GM12878 (cell line): Measurements from ENCODE around the gene LHFPL5. TPM values are rescaled to one million over a fixed set of nuclear protein-coding genes. Genes with fewer than 3 reads are reported as not detected.
A peak's percentile ranks its signal among the peaks of the same experiment; 100 is the strongest.

Source experiments
- ATAC-seq: fragments of 200-7000 bp; cut with Tn5 transposase; 3 replicates; pipeline ENCODE4 v1.9.1; 2020; ENCODE audit warnings: mild to moderate bottlenecking, moderate library complexity
- BruUV-seq: library from RNA; stranded (reverse); fragments of 400-500 nt; replicated peaks from 2 replicates; lab custom pipeline; 2021; lab: Mats Ljungman, UMichigan
- CTCF ChIA-PET: fragments of 300-600 bp; sonication (Branson Sonifier 250); formaldehyde crosslinking; extraction: SDS; loops from one replicate; lab custom pipeline; 2021; ENCODE audit warnings: inconsistent platforms; lab: Yijun Ruan, JAX
- POLR2A ChIA-PET: fragments of 350-600 bp; formaldehyde crosslinking; extraction: SDS; loops from one replicate; lab custom pipeline; 2021; ENCODE audit warnings: inconsistent platforms; lab: Charles Lee
- RAD21 ChIA-PET: fragments of 300-600 bp; sonication (Branson Sonifier 250); formaldehyde crosslinking; loops from one replicate; lab custom pipeline; 2023; ENCODE audit warnings: antibody characterized with exemption; ENCODE audit not compliant: unreplicated experiment; lab: Charles Lee
- SMC1A ChIA-PET: fragments of 300-600 bp; sonication (Branson Sonifier 250); formaldehyde crosslinking; loops from one replicate; lab custom pipeline; 2023; ENCODE audit not compliant: unreplicated experiment, uncharacterized antibody; lab: Charles Lee
- DNase-seq: peaks from one replicate; pipeline ENCODE4 v3.0.0-alpha.2; 2011; ENCODE audit warnings: low read depth, low spot score
- FAIRE-seq: peaks from 3 replicates; lab custom pipeline; 2011; peaks lifted over from hg19 to GRCh38; lab: Jason Lieb, UNC
- H2AFZ ChIP-seq: 2 replicates; pipeline ENCODE4 v1.6.0; 2011; ENCODE audit warnings: low read depth, low read length, control low read depth; ENCODE audit not compliant: control insufficient read depth
- H3K27ac ChIP-seq: 2 replicates; pipeline ENCODE4 v1.5.1; 2011; ENCODE audit warnings: control low read depth; ENCODE audit not compliant: control insufficient read depth, insufficient read depth
- H3K27me3 ChIP-seq, 2 experiments: replicated peaks in 1 of 2; 2 replicates each; pipeline versions ENCODE4 v1.6.0 to v1.6.1; 2011; ENCODE audit warnings: low read length in 1 of 2; ENCODE audit not compliant: control insufficient read depth in 2 of 2, insufficient read depth in 2 of 2
- H3K36me3 ChIP-seq, 2 experiments: 2 replicates each; pipeline ENCODE4 v1.5.1; 2011; ENCODE audit warnings: low read length in 1 of 2; ENCODE audit not compliant: control insufficient read depth in 2 of 2, insufficient read depth in 2 of 2
- H3K4me1 ChIP-seq: 2 replicates; pipeline ENCODE4 v1.6.1; 2011; ENCODE audit warnings: mild to moderate bottlenecking, low read length, moderate library complexity, mixed read lengths; ENCODE audit not compliant: control insufficient read depth, insufficient read depth
- H3K4me2 ChIP-seq: 2 replicates; pipeline ENCODE4 v1.6.0; 2011; ENCODE audit warnings: control low read depth; ENCODE audit not compliant: control insufficient read depth, insufficient read depth
- H3K4me3 ChIP-seq: fragments of 200-600 bp; sonication (generic); 2 replicates; pipeline ENCODE4 v1.5.1; 2016
- H3K79me2 ChIP-seq: 2 replicates; pipeline ENCODE4 v1.6.0; 2011; ENCODE audit warnings: low read length; ENCODE audit not compliant: control insufficient read depth, insufficient read depth
- H3K9ac ChIP-seq: 2 replicates; pipeline ENCODE4 v1.8.0; 2011; ENCODE audit warnings: low read length, control low read depth, mixed read lengths; ENCODE audit not compliant: control insufficient read depth, insufficient read depth
- H3K9me3 ChIP-seq: replicated peaks from 3 replicates; pipeline ENCODE4 v1.5.1; 2011; ENCODE audit warnings: mild to moderate bottlenecking, low read length; ENCODE audit not compliant: control insufficient read depth, insufficient read depth
- H4K20me1 ChIP-seq: 2 replicates; pipeline ENCODE4 v1.6.0; 2011; ENCODE audit not compliant: control insufficient read depth, insufficient read depth
- BCL3 ChIP-seq: IDR thresholded peaks from 2 replicates; pipeline ENCODE4 v1.6.1; 2011; ENCODE audit warnings: borderline replicate concordance, low read depth, mild to moderate bottlenecking, moderate library complexity, low read length; ENCODE audit not compliant: insufficient read depth, poor library complexity, severe bottlenecking
- BHLHE40 ChIP-seq, 2 experiments: fragments of 450-650 bp in 1 of 2; IDR thresholded peaks; 2 replicates each; pipeline ENCODE4 v1.6.1; 2011 to 2017; ENCODE audit warnings: low read depth in 2 of 2, borderline replicate concordance in 1 of 2, improper control_type of control experiment in 1 of 2, low read length in 1 of 2, mild to moderate bottlenecking in 1 of 2
- BRCA1 ChIP-seq: IDR thresholded peaks from 2 replicates; pipeline ENCODE4 v1.6.1; 2011; ENCODE audit warnings: low read depth, low read length, improper control_type of control experiment
- EGR1 ChIP-seq, 2 experiments: IDR thresholded peaks; 1 replicate in 1 of 2; 2 replicates in 1 of 2; pipeline ENCODE4 v1.6.1; 2011 to 2012; ENCODE audit warnings: low read depth in 2 of 2, low read length in 2 of 2, borderline replicate concordance in 1 of 2, mild to moderate bottlenecking in 1 of 2, moderate library complexity in 1 of 2
- HCFC1 ChIP-seq: fragments of 150-350 bp; IDR thresholded peaks from 2 replicates; pipeline ENCODE4 v1.6.1; 2014; ENCODE audit warnings: low read length
- HDAC6 ChIP-seq: fragments of 200-600 bp; sonication (generic); IDR thresholded peaks from one replicate; pipeline ENCODE4 v1.8.0; 2017; ENCODE audit warnings: antibody characterized with exemption; ENCODE audit not compliant: unreplicated experiment
- NR2C2 ChIP-seq: IDR thresholded peaks from 2 replicates; pipeline ENCODE4 v1.6.1; 2011; ENCODE audit warnings: borderline replicate concordance, low read depth; ENCODE audit not compliant: control insufficient read depth, insufficient read length
- RUNX3 ChIP-seq: IDR thresholded peaks from 2 replicates; pipeline ENCODE4 v1.6.1; 2012; ENCODE audit warnings: low read length, inconsistent platforms
- SMAD1 ChIP-seq: fragments of 450-650 bp; IDR thresholded peaks from 2 replicates; pipeline ENCODE4 v1.6.1; 2018; ENCODE audit warnings: mild to moderate bottlenecking, low read depth; ENCODE audit not compliant: partially characterized antibody
- SP1 ChIP-seq: IDR thresholded peaks from one replicate; pipeline ENCODE4 v1.6.1; 2011; ENCODE audit warnings: low read depth, low read length
- TAF1 ChIP-seq: IDR thresholded peaks from 2 replicates; pipeline ENCODE4 v1.6.1; 2011; ENCODE audit warnings: mild to moderate bottlenecking, low read depth, low read length, borderline replicate concordance
- ZNF274 ChIP-seq: IDR thresholded peaks from one replicate; pipeline ENCODE4 v1.8.0; 2011; ENCODE audit not compliant: insufficient read length, insufficient read depth
- ZNF622 ChIP-seq: fragments of 450-650 bp; IDR thresholded peaks from 2 replicates; pipeline ENCODE4 v1.6.1; 2017; ENCODE audit warnings: mild to moderate bottlenecking, inconsistent platforms
- WGBS: methylation state at CpG from one replicate; pipeline ENCODE4 v1.1.6; 2016; ENCODE audit warnings: low lambda C conversion rate; ENCODE audit not compliant: insufficient replicate concordance, insufficient coverage; ENCODE audit errors: missing lambda C conversion rate; 5-methylcytosine and 5-hydroxymethylcytosine counted together
- in situ Hi-C: fragments of 300-500 bp; cut with MboI; formaldehyde crosslinking; loops from 9 replicates; pipeline ENCODE4 v1.14.3; 2018; ENCODE audit warnings: mixed read lengths
- intact Hi-C: fragments of 100-400 bp; cut with micrococcal nuclease; formaldehyde crosslinking; loops from one replicate; pipeline ENCODE4 v1.14.2; 2022; ENCODE audit not compliant: unreplicated experiment
- polyA plus RNA-seq, 11 experiments: library from polyadenylated mRNA; depleted of rRNA in 4 of 11; unstranded in 6 of 11; stranded (reverse) in 5 of 11; fragments of >200 nt; fragmentation: Nextera tagmentation in 4 of 11; fragmentation: Illumina TruSeq in 1 of 11; extraction: Ambion mirVana in 4 of 11; extraction: Trizol in 1 of 11; gene quantifications; 1 replicate in 1 of 11; 2 replicates in 10 of 11; pipeline versions ENCODE4 v1.2.1 to v1.2.3, GENCODE V29; 2011 to 2016; ENCODE audit warnings: inconsistent platforms in 2 of 11, missing spikeins in 2 of 11, low read depth in 1 of 11
- total RNA-seq, 4 experiments: library from RNA; depleted of rRNA in 3 of 4; stranded (reverse); fragments of >200 nt in 3 of 4; fragmentation: Illumina TruSeq in 1 of 4; extraction: Trizol in 1 of 4; gene quantifications; 2 replicates each; pipeline versions ENCODE4 v1.2.1 to v1.2.3, GENCODE V29; 2013 to 2021

The LHFPL5 gene
- total and polyA plus RNA-seq, 10 of the 15 experiments (the other 5 are each of a cell fraction or from before 2014, with no cell fraction given) = 0.11 TPM; not detected in 9

- TF ChIP-seq RUNX3 (no peak), BCL3 (no peak), HCFC1 (no peak), SMAD1 (no peak), ZNF274 (no peak), NR2C2 (no peak)
These were observed 4.7 kb downstream of the LHFPL5 start (continued) for GRCh38 chr6:35809809-35810208.

- Histone ChIP-seq H3K36me3 (no peaks in the 10 kb centered on the region), H3K27ac (no peak overlapping the region), H3K27me3 (no peaks in the 10 kb centered on the region), H3K9me3 (no peaks in the 10 kb centered on the region), H3K9ac (no peak overlapping the region), H3K4me2 (no peak overlapping the region; the same call in 1 of the 2 replicates), H2AFZ (peak overlapping the region; percentile 19; the same call in 1 of the 2 replicates), H3K79me2 (no peaks in the 10 kb centered on the region), H4K20me1 (no peaks in the 10 kb centered on the region), H3K4me1 (no peaks in the 10 kb centered on the region), H3K4me3 (no peak overlapping the region)
- DNase-seq = no peak
- ChIA-PET CTCF (interaction anchor here (1.0 kb wide), 1 partner anchor 283 kb away, joined by 3 read pairs; no protein-coding TSS in a partner anchor), RAD21 (no interaction called here), SMC1A (no interaction called here), POLR2A (no interaction called here)
- TF ChIP-seq SP1 = no peak
- no peak for TF ChIP-seq ZNF622
- TF ChIP-seq BRCA1 = no peak
- TF ChIP-seq BHLHE40 (IDR thresholded peaks at IDR 0.05; ENCODE audit: borderline replicate concordance in 1 of 2, low read depth in 2 of 2, low read length in 1 of 2) = no peak
- TF ChIP-seq EGR1 (IDR thresholded peaks at IDR 0.05; ENCODE audit: borderline replicate concordance in 1 of 2, low read depth in 2 of 2, low read length in 2 of 2) = no peak
- TF ChIP-seq TAF1 = no peak
- no peak for TF ChIP-seq HDAC6
- ATAC-seq = peak; percentile 72
- no TSS peak for BruUV-seq
- no peak for FAIRE-seq
- in situ Hi-C loops (no loop called here), intact Hi-C loops (no loop called here)
- WGBS = 34% methylated on average over 14 of the region's 14 CpGs
These were observed 6.0 kb downstream of the LHFPL5 start for GRCh38 chr6:35810971-35811698.
